Neural cell (in vitro differentiated cells): ENCODE measurements around the gene RABGAP1L. TPM values are rescaled to one million over a fixed set of nuclear protein-coding genes. Genes with fewer than 3 reads are reported as not detected.

Source experiments
- H2AFZ ChIP-seq: fragments of 200-600, 300-800 bp; sonication (generic), shearing (Covaris generic); 2 replicates; pipeline ENCODE4 v1.6.0; 2014; ENCODE audit warnings: low read depth, mild to moderate bottlenecking, antibody characterized with exemption, low read length, moderate library complexity
- H3F3A ChIP-seq: fragments of 200-600 bp; shearing (Covaris generic); 2 replicates; pipeline ENCODE4 v1.6.1; 2016; ENCODE audit warnings: mild to moderate bottlenecking, moderate library complexity, mixed read lengths, antibody characterized with exemption, low read length; ENCODE audit not compliant: insufficient read depth, poor library complexity, severe bottlenecking
- H3K27ac ChIP-seq: fragments of 200-600, 300-800 bp; sonication (generic), shearing (Covaris generic); 2 replicates; pipeline ENCODE4 v1.5.1; 2014; ENCODE audit warnings: mild to moderate bottlenecking, low read length, moderate library complexity
- H3K27me3 ChIP-seq: fragments of 300-800, 200-600 bp; sonication (generic), shearing (Covaris generic); 2 replicates; pipeline ENCODE4 v1.6.0; 2014; ENCODE audit warnings: mild to moderate bottlenecking, low read depth, low read length, moderate library complexity; ENCODE audit not compliant: insufficient read depth
- H3K36me3 ChIP-seq: fragments of 300-800, 200-600 bp; sonication (generic), shearing (Covaris generic); 2 replicates; pipeline ENCODE4 v1.5.1; 2014; ENCODE audit warnings: mild to moderate bottlenecking, antibody characterized with exemption, low read length, moderate library complexity; ENCODE audit not compliant: insufficient read depth
- H3K4me2 ChIP-seq: fragments of 300-800, 200-600 bp; sonication (generic), shearing (Covaris generic); 2 replicates; pipeline ENCODE4 v1.6.0; 2014; ENCODE audit warnings: mild to moderate bottlenecking, low read length
- H3K4me3 ChIP-seq: fragments of 300-800, 200-600 bp; sonication (generic), shearing (Covaris generic); 2 replicates; pipeline ENCODE4 v1.5.1; 2014; ENCODE audit warnings: mild to moderate bottlenecking, low read length, moderate library complexity
- H3K79me2 ChIP-seq: fragments of 200-600 bp; shearing (Covaris generic); replicated peaks from 2 replicates; pipeline ENCODE4 v1.6.0; 2014; ENCODE audit warnings: mild to moderate bottlenecking, low read length, moderate library complexity; ENCODE audit not compliant: insufficient read depth
- H3K9ac ChIP-seq: fragments of 300-800, 200-600 bp; sonication (generic), shearing (Covaris generic); 2 replicates; pipeline ENCODE4 v1.6.1; 2016; ENCODE audit warnings: mild to moderate bottlenecking, low read length, mixed read lengths
- H3K9me2 ChIP-seq: fragments of 200-600 bp; shearing (Covaris generic); 2 replicates; pipeline ENCODE4 v1.6.1; 2016; ENCODE audit warnings: mild to moderate bottlenecking, low read length, mixed read lengths; ENCODE audit not compliant: insufficient read depth
- H3K9me3 ChIP-seq: fragments of 200-600, 300-800 bp; sonication (generic), shearing (Covaris generic); 2 replicates; pipeline ENCODE4 v1.6.1; 2016; ENCODE audit warnings: mild to moderate bottlenecking, mixed run types, low read length, moderate library complexity, mixed read lengths
- H4K20me1 ChIP-seq: fragments of 200-600 bp; shearing (Covaris generic); 2 replicates; pipeline ENCODE4 v1.6.1; 2016; ENCODE audit warnings: mild to moderate bottlenecking, mixed run types; ENCODE audit not compliant: insufficient read depth
- EP300 ChIP-seq: fragments of 450-650 bp; conservative IDR thresholded peaks from 2 replicates; pipeline ENCODE4 v1.6.1; 2014; ENCODE audit warnings: antibody characterized with exemption, mild to moderate bottlenecking, moderate library complexity; ENCODE audit not compliant: poor library complexity, severe bottlenecking
- EZH2 ChIP-seq: fragments of 200-600, 300-800 bp; shearing (Covaris generic), sonication (generic); IDR thresholded peaks from 2 replicates; pipeline ENCODE4 v1.6.1; 2014; ENCODE audit warnings: antibody characterized with exemption, low read length, borderline replicate concordance, mild to moderate bottlenecking; ENCODE audit not compliant: insufficient read depth, poor library complexity, severe bottlenecking
- MXI1 ChIP-seq: fragments of 450-650 bp; conservative IDR thresholded peaks from 2 replicates; pipeline ENCODE4 v1.6.1; 2014; ENCODE audit warnings: antibody characterized with exemption, mild to moderate bottlenecking; ENCODE audit not compliant: poor library complexity, severe bottlenecking
- POLR2AphosphoS5 ChIP-seq: IDR thresholded peaks from 2 replicates; pipeline ENCODE4 v1.6.1; 2012
- RAD21 ChIP-seq: fragments of 450-650 bp; conservative IDR thresholded peaks from 2 replicates; pipeline ENCODE4 v1.6.1; 2014; ENCODE audit warnings: antibody characterized with exemption, mild to moderate bottlenecking, moderate library complexity
- SMC3 ChIP-seq: fragments of 450-650 bp; conservative IDR thresholded peaks from 2 replicates; pipeline ENCODE4 v1.6.1; 2014; ENCODE audit warnings: antibody characterized with exemption, mild to moderate bottlenecking, moderate library complexity; ENCODE audit not compliant: poor library complexity
- TAF1 ChIP-seq: IDR thresholded peaks from 2 replicates; pipeline ENCODE4 v1.6.1; 2012; ENCODE audit warnings: low read depth
- polyA plus RNA-seq: library from polyadenylated mRNA; depleted of rRNA; stranded (reverse); fragments of >200 nt; gene quantifications from 2 replicates; pipeline ENCODE4 v1.2.3, GENCODE V29; 2014
- TF ChIP-seq, protein P1 (sequence below): fragments of 450-650 bp; IDR thresholded peaks from 2 replicates; pipeline ENCODE4 v1.5.1; 2014; ENCODE audit warnings: antibody characterized with exemption, mild to moderate bottlenecking, moderate library complexity; ENCODE audit not compliant: poor library complexity, severe bottlenecking
- TF ChIP-seq, protein P2 (sequence below): IDR thresholded peaks from 2 replicates; pipeline ENCODE4 v1.6.1; 2012; ENCODE audit warnings: borderline replicate concordance

Gene RABGAP1L
- polyA plus RNA-seq, 1 donor from 2014 or later, result 32.2 TPM

DNA sequence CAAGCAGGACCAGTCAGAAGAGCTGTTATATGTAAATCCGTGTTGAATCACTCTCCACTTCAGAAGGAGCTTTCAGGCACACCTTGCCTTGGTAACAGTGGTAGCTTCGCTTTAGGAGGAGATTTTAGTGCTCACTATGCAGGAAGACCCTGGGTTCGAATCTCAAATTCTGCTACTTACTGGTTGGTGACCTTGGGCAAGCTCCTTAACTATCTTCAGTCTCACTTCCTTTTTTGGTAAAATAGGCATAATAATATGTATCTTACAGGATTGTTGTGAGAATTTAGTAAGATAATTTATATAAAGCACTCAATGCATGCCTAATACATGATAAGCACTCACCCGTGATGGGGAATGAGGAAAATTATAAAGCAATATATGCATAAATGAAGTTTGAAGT, 241.8 kb downstream of the RABGAP1L start:
- H3K9ac ChIP-seq, result no peak overlapping the region
- no peaks in the 10 kb centered on the region for H3F3A ChIP-seq
- H3K27me3 ChIP-seq, result no peaks in the 10 kb centered on the region
- H3K9me2 ChIP-seq, result no peaks in the 10 kb centered on the region
- H3K36me3 ChIP-seq, result no peaks in the 10 kb centered on the region
- H2AFZ ChIP-seq, result no peak overlapping the region
- H3K4me2 ChIP-seq, result no peak overlapping the region
- H3K9me3 ChIP-seq, result no peaks in the 10 kb centered on the region
- H3K4me3 ChIP-seq, result no peak overlapping the region
- H3K27ac ChIP-seq, result no peak overlapping the region
- H3K79me2 ChIP-seq, result no peaks in the 10 kb centered on the region
- H4K20me1 ChIP-seq, result no peaks in the 10 kb centered on the region
- TF ChIP-seq POLR2AphosphoS5, result no peak

- Histone ChIP-seq H3K27ac (no peak overlapping the region), H3K9ac (no peak overlapping the region), H3K9me3 (no peaks in the 10 kb centered on the region), H3K4me2 (no peak overlapping the region), H3F3A (no peaks in the 10 kb centered on the region), H3K4me3 (no peak overlapping the region), H3K27me3 (no peaks in the 10 kb centered on the region), H2AFZ (no peak overlapping the region), H3K79me2 (no peaks in the 10 kb centered on the region), H4K20me1 (no peaks in the 10 kb centered on the region), H3K36me3 (no peaks in the 10 kb centered on the region), H3K9me2 (no peaks in the 10 kb centered on the region)
- TF ChIP-seq, protein P1, sequence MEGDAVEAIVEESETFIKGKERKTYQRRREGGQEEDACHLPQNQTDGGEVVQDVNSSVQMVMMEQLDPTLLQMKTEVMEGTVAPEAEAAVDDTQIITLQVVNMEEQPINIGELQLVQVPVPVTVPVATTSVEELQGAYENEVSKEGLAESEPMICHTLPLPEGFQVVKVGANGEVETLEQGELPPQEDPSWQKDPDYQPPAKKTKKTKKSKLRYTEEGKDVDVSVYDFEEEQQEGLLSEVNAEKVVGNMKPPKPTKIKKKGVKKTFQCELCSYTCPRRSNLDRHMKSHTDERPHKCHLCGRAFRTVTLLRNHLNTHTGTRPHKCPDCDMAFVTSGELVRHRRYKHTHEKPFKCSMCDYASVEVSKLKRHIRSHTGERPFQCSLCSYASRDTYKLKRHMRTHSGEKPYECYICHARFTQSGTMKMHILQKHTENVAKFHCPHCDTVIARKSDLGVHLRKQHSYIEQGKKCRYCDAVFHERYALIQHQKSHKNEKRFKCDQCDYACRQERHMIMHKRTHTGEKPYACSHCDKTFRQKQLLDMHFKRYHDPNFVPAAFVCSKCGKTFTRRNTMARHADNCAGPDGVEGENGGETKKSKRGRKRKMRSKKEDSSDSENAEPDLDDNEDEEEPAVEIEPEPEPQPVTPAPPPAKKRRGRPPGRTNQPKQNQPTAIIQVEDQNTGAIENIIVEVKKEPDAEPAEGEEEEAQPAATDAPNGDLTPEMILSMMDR, result no peak
- TF ChIP-seq TAF1, result no peak
- TF ChIP-seq MXI1, result no peak
- no peak for TF ChIP-seq RAD21
- TF ChIP-seq SMC3, result no peak
- no peak for TF ChIP-seq POLR2AphosphoS5
- TF ChIP-seq, protein P2, sequence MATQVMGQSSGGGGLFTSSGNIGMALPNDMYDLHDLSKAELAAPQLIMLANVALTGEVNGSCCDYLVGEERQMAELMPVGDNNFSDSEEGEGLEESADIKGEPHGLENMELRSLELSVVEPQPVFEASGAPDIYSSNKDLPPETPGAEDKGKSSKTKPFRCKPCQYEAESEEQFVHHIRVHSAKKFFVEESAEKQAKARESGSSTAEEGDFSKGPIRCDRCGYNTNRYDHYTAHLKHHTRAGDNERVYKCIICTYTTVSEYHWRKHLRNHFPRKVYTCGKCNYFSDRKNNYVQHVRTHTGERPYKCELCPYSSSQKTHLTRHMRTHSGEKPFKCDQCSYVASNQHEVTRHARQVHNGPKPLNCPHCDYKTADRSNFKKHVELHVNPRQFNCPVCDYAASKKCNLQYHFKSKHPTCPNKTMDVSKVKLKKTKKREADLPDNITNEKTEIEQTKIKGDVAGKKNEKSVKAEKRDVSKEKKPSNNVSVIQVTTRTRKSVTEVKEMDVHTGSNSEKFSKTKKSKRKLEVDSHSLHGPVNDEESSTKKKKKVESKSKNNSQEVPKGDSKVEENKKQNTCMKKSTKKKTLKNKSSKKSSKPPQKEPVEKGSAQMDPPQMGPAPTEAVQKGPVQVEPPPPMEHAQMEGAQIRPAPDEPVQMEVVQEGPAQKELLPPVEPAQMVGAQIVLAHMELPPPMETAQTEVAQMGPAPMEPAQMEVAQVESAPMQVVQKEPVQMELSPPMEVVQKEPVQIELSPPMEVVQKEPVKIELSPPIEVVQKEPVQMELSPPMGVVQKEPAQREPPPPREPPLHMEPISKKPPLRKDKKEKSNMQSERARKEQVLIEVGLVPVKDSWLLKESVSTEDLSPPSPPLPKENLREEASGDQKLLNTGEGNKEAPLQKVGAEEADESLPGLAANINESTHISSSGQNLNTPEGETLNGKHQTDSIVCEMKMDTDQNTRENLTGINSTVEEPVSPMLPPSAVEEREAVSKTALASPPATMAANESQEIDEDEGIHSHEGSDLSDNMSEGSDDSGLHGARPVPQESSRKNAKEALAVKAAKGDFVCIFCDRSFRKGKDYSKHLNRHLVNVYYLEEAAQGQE, result no peak
- no peak for TF ChIP-seq EZH2
- TF ChIP-seq EP300, result no peak
Measured at GRCh38 chr1:174405219-174405618, 245.9 kb downstream of the RABGAP1L start.

GRCh38 chr1:174406421-174406820, 247.1 kb downstream of the RABGAP1L start:
- no peaks in the 10 kb centered on the region for H3K9me2 ChIP-seq
- no peak overlapping the region for H3K9ac ChIP-seq
- no peaks in the 10 kb centered on the region for H3K27me3 ChIP-seq
- no peaks in the 10 kb centered on the region for H3K79me2 ChIP-seq
- H3K4me3 ChIP-seq, result no peak overlapping the region
- no peaks in the 10 kb centered on the region for H3F3A ChIP-seq
- no peak overlapping the region for H3K4me2 ChIP-seq
- H3K27ac ChIP-seq, result no peak overlapping the region
- H3K9me3 ChIP-seq, result no peaks in the 10 kb centered on the region
- TF ChIP-seq, protein P1, result no peak
- TF ChIP-seq MXI1, result no peak
- no peak for TF ChIP-seq TAF1
- no peak for TF ChIP-seq RAD21
- TF ChIP-seq, protein P2, result no peak
- TF ChIP-seq SMC3, result no peak
- TF ChIP-seq POLR2AphosphoS5, result no peak
- no peak for TF ChIP-seq EZH2
- no peak for TF ChIP-seq EP300
- H2AFZ ChIP-seq, result no peak overlapping the region
- no peaks in the 10 kb centered on the region for H3K36me3 ChIP-seq
- H4K20me1 ChIP-seq, result no peaks in the 10 kb centered on the region
